Neuronal stem cell (in vitro differentiated cells): ENCODE data around the gene GABRG3.

Experiments used
- DNase-seq: peaks from one replicate; pipeline ENCODE4 v3.0.0-alpha.2; 2013; ENCODE audit warnings: low spot score
- H2AFZ ChIP-seq: one replicate; pipeline ENCODE4 v1.6.1; 2013; ENCODE audit warnings: mild to moderate bottlenecking, low read length, inconsistent platforms
- H2AK5ac ChIP-seq: 2 replicates; pipeline ENCODE4 v1.6.1; 2013; ENCODE audit warnings: low read depth, mild to moderate bottlenecking, inconsistent platforms, low read length, moderate library complexity, mixed read lengths
- H2BK120ac ChIP-seq: 2 replicates; pipeline ENCODE4 v1.6.1; 2013; ENCODE audit warnings: low read depth, mild to moderate bottlenecking, inconsistent platforms, low read length, moderate library complexity, mixed read lengths
- H2BK12ac ChIP-seq: one replicate; pipeline ENCODE4 v1.6.1; 2013; ENCODE audit warnings: low read length, inconsistent platforms
- H2BK15ac ChIP-seq: 2 replicates; pipeline ENCODE4 v1.6.1; 2013; ENCODE audit warnings: mild to moderate bottlenecking, low read length, inconsistent platforms, mixed read lengths
- H2BK5ac ChIP-seq: one replicate; pipeline ENCODE4 v1.6.1; 2013; ENCODE audit warnings: inconsistent platforms, mild to moderate bottlenecking, low read length, moderate library complexity
- H3K14ac ChIP-seq: one replicate; pipeline ENCODE4 v1.6.1; 2013; ENCODE audit warnings: low read length, inconsistent platforms
- H3K18ac ChIP-seq: 2 replicates; pipeline ENCODE4 v1.6.1; 2013; ENCODE audit warnings: low read length, inconsistent platforms
- H3K23ac ChIP-seq: 2 replicates; pipeline ENCODE4 v1.6.1; 2013; ENCODE audit warnings: low read depth, mild to moderate bottlenecking, mixed read lengths, low read length, inconsistent platforms; ENCODE audit not compliant: poor library complexity
- H3K27ac ChIP-seq: replicated peaks from 3 replicates; pipeline ENCODE4 v1.5.1; 2013; ENCODE audit warnings: low read length, inconsistent platforms
- H3K27me3 ChIP-seq, 3 experiments: 2 replicates each; pipeline ENCODE4 v1.6.1; 2013; ENCODE audit warnings: low read length in 3 of 3, mild to moderate bottlenecking in 2 of 3, inconsistent platforms in 1 of 3, low read depth in 1 of 3, mixed read lengths in 1 of 3, moderate library complexity in 1 of 3; ENCODE audit not compliant: control insufficient read depth in 3 of 3, insufficient read depth in 3 of 3
- H3K36me3 ChIP-seq, 2 donors: replicated peaks in 1 of 2; 2 replicates each; pipeline ENCODE4 v1.6.1; 2013; ENCODE audit warnings: low read length in 2 of 2; ENCODE audit not compliant: control insufficient read depth in 2 of 2, insufficient read depth in 2 of 2
- H3K4ac ChIP-seq: 2 replicates; pipeline ENCODE4 v1.6.1; 2013; ENCODE audit warnings: inconsistent platforms, mild to moderate bottlenecking, low read length, moderate library complexity
- H3K4me1 ChIP-seq, 2 donors: 1 replicate in 1 of 2; 2 replicates in 1 of 2; pipeline ENCODE4 v1.6.1; 2013; ENCODE audit warnings: low read length in 2 of 2, low read depth in 1 of 2; ENCODE audit not compliant: control insufficient read depth in 2 of 2, insufficient read depth in 1 of 2
- H3K4me2 ChIP-seq: one replicate; pipeline ENCODE4 v1.6.1; 2013; ENCODE audit warnings: mild to moderate bottlenecking, low read length, inconsistent platforms; ENCODE audit not compliant: insufficient read depth, poor library complexity, severe bottlenecking
- H3K4me3 ChIP-seq, 2 donors: 2 replicates each; pipeline ENCODE4 v1.5.1; 2013; ENCODE audit warnings: low read length in 2 of 2, mild to moderate bottlenecking in 2 of 2, inconsistent platforms in 1 of 2, moderate library complexity in 1 of 2
- H3K79me1 ChIP-seq: one replicate; pipeline ENCODE4 v1.6.1; 2013; ENCODE audit warnings: low read depth, mild to moderate bottlenecking, inconsistent platforms, low read length, moderate library complexity
- H3K9ac ChIP-seq: one replicate; pipeline ENCODE4 v1.6.1; 2013; ENCODE audit warnings: mild to moderate bottlenecking, low read depth, low read length, inconsistent platforms; ENCODE audit not compliant: poor library complexity
- H3K9me3 ChIP-seq, 2 donors: replicated peaks in 1 of 2; 2 replicates each; pipeline versions ENCODE3 to v1.6.1; 2013; ENCODE audit warnings: low read length in 2 of 2, mild to moderate bottlenecking in 2 of 2, inconsistent platforms in 1 of 2, low read depth in 1 of 2, mixed read lengths in 1 of 2, moderate library complexity in 1 of 2; ENCODE audit not compliant: control insufficient read depth in 2 of 2, insufficient read depth in 1 of 2
- H4K8ac ChIP-seq: one replicate; pipeline ENCODE4 v1.6.1; 2013; ENCODE audit warnings: low read depth, mild to moderate bottlenecking, inconsistent platforms, low read length, moderate library complexity
- H4K91ac ChIP-seq: one replicate; pipeline ENCODE4 v1.6.1; 2013; ENCODE audit warnings: low read length, low read depth, mild to moderate bottlenecking, inconsistent platforms; ENCODE audit not compliant: poor library complexity
- WGBS, 2 donors: extraction: QIAGEN DNeasy Blood & Tissue Kit; methylation state at CpG; one replicate each; pipeline ENCODE4 v1.1.7; 2013; ENCODE audit warnings: missing lambda C conversion rate in 2 of 2, mixed read lengths in 1 of 2; ENCODE audit not compliant: insufficient read length in 2 of 2, insufficient replicate concordance in 1 of 2; ENCODE audit errors: extremely low coverage in 2 of 2; 5-methylcytosine and 5-hydroxymethylcytosine counted together

GABRG3 gene

GRCh38 chr15:26929588-26929987 is 41.4 kb upstream of the GABRG3 start:
- Histone ChIP-seq H2BK12ac (no peak overlapping the region), H3K36me3 (no peaks in the 10 kb centered on the region), H2AK5ac (peak overlapping the region; percentile 71), H3K9me3 (no peaks in the 10 kb centered on the region), H3K18ac (peak overlapping the region; percentile 84), H3K4ac (no peak overlapping the region), H3K79me1 (no peaks in the 10 kb centered on the region), H2AFZ (no peak overlapping the region), H4K91ac (peak overlapping the region; percentile 48), H3K4me3 (no peak overlapping the region), H3K4me2 (no peak overlapping the region), H3K23ac (peak overlapping the region; percentile 90), H2BK15ac (peak overlapping the region; percentile 54), H2BK5ac (no peak overlapping the region), H4K8ac (no peak overlapping the region), H3K14ac (peak overlapping the region; percentile 84), H3K27ac (no peak overlapping the region), H3K27me3 (no peaks in the 10 kb centered on the region), H2BK120ac (no peak overlapping the region), H3K4me1 (peaks cover 0 to 3% of the 10 kb centered on the region in 2 donors), H3K9ac (no peak overlapping the region)
- no CpG with 5 or more reads among the region's 4 CpGs for WGBS, 2 donors
- no peak for DNase-seq

DNA sequence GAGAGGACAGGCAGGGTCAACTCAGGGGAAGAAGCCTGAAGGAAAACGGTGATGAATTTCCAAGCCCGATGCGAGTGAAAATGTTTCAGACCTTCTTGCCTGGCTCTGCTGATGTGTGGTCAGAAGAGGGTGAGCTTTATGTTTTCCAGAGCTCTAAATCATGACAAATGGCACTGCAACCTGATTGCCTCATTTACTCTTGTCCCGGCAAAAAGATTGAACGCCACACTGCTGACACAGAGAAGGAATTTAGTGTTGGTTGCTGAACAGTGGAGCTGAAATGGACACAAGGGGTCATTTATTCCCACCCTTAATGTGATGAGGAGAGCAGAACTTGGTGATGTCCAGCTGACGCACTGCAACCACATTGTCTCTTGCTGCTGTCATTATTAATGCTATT is 36.1 kb upstream of the GABRG3 start:
- H4K91ac ChIP-seq, result no peak overlapping the region
- no peak overlapping the region for H3K9ac ChIP-seq
- no peak overlapping the region for H2AFZ ChIP-seq
- no peak overlapping the region for H2BK12ac ChIP-seq
- no peak overlapping the region for H2BK15ac ChIP-seq
- no CpG with 5 or more reads among the region's 6 CpGs for WGBS, 2 donors
- no peak overlapping the region for H3K4me2 ChIP-seq
- H2BK120ac ChIP-seq, result no peak overlapping the region
- H4K8ac ChIP-seq, result no peak overlapping the region
- H3K27ac ChIP-seq, result no peak overlapping the region
- H3K9me3 ChIP-seq, result no peaks in the 10 kb centered on the region
- no peak overlapping the region for H3K14ac ChIP-seq
- H2AK5ac ChIP-seq, result no peak overlapping the region
- no peak overlapping the region for H3K4me3 ChIP-seq
- H3K4ac ChIP-seq, result no peak overlapping the region
- H3K79me1 ChIP-seq, result no peaks in the 10 kb centered on the region
- no peak for DNase-seq
- no peak overlapping the region for H3K18ac ChIP-seq
- H3K27me3 ChIP-seq, result no peaks in the 10 kb centered on the region
- no peaks in the 10 kb centered on the region for H3K36me3 ChIP-seq
- H3K4me1 ChIP-seq, result no peaks in the 10 kb centered on the region
- H2BK5ac ChIP-seq, result no peak overlapping the region
- H3K23ac ChIP-seq, result no peak overlapping the region

- H4K8ac ChIP-seq, result no peak overlapping the region
- no peak overlapping the region for H3K4me2 ChIP-seq
- H3K14ac ChIP-seq, result no peak overlapping the region
- peak overlapping the region in 1 of 2 donors; percentile 52 for H3K4me3 ChIP-seq
- no peak overlapping the region for H2BK15ac ChIP-seq
- no peaks in the 10 kb centered on the region for H3K4me1 ChIP-seq
- no peak for DNase-seq
- H3K27me3 ChIP-seq, result no peaks in the 10 kb centered on the region
- H2BK12ac ChIP-seq, result no peak overlapping the region
- no peak overlapping the region for H2AK5ac ChIP-seq
- no peak overlapping the region for H2AFZ ChIP-seq
- no peaks in the 10 kb centered on the region for H3K9me3 ChIP-seq
- no peak overlapping the region for H4K91ac ChIP-seq
- WGBS, 2 donors, result no CpG with 5 or more reads among the region's 12 CpGs
- no peak overlapping the region for H3K23ac ChIP-seq
- H3K27ac ChIP-seq, result no peak overlapping the region
- no peak overlapping the region for H3K18ac ChIP-seq
- H3K4ac ChIP-seq, result no peak overlapping the region
- no peaks in the 10 kb centered on the region for H3K36me3 ChIP-seq
- H3K9ac ChIP-seq, result no peak overlapping the region
- H2BK120ac ChIP-seq, result no peak overlapping the region
- no peaks in the 10 kb centered on the region for H3K79me1 ChIP-seq
- no peak overlapping the region for H2BK5ac ChIP-seq
Observed at GRCh38 chr15:26935322-26935721, 35.7 kb upstream of the GABRG3 start.

- Histone ChIP-seq H3K79me1 (no peaks in the 10 kb centered on the region), H3K27me3 (no peaks in the 10 kb centered on the region), H3K9me3 (no peaks in the 10 kb centered on the region), H3K14ac (no peak overlapping the region), H3K4me2 (no peak overlapping the region), H3K9ac (no peak overlapping the region), H2BK15ac (no peak overlapping the region), H2BK5ac (no peak overlapping the region), H3K18ac (no peak overlapping the region), H2BK120ac (no peak overlapping the region), H3K4ac (no peak overlapping the region), H2AK5ac (no peak overlapping the region), H2BK12ac (no peak overlapping the region), H2AFZ (no peak overlapping the region), H3K23ac (no peak overlapping the region), H4K91ac (no peak overlapping the region), H3K27ac (no peak overlapping the region), H4K8ac (no peak overlapping the region), H3K4me1 (no peaks in the 10 kb centered on the region), H3K4me3 (no peak overlapping the region), H3K36me3 (no peaks in the 10 kb centered on the region)
- no CpG with 5 or more reads among the region's 5 CpGs for WGBS, 2 donors
- no peak for DNase-seq
Observed at GRCh38 chr15:26936502-26936901, 34.5 kb upstream of the GABRG3 start.
